Transverse colon (tissue), 4 donors: Measurements from ENCODE around the gene PPP2R2C.

Source experiments
- EP300 ChIP-seq: sonication (generic); formaldehyde crosslinking; IDR thresholded peaks from one replicate; pipeline ENCODE4 v1.6.1; 2017; ENCODE audit warnings: antibody characterized with exemption, low read depth
- POLR2A ChIP-seq: fragments of 450-650 bp; IDR thresholded peaks from one replicate; pipeline ENCODE4 v1.6.1; 2016; ENCODE audit warnings: antibody characterized with exemption, mild to moderate bottlenecking, moderate library complexity
- POLR2AphosphoS5 ChIP-seq, 3 donors: sonication (generic); formaldehyde crosslinking; IDR thresholded peaks; one replicate each; pipeline ENCODE4 v1.6.1; 2016; ENCODE audit warnings: antibody characterized with exemption in 3 of 3
- TF ChIP-seq, protein P1 (sequence below), 5 experiments: fragments of 200-600 bp in 3 of 5; fragments of 450-650 bp in 2 of 5; sonication (generic) in 3 of 5; IDR thresholded peaks; 1 replicate in 2 of 5; 2 replicates in 3 of 5; pipeline ENCODE4 v1.5.1; 2016 to 2017; ENCODE audit warnings: antibody characterized with exemption in 5 of 5, inconsistent platforms in 3 of 5, mild to moderate bottlenecking in 2 of 5, moderate library complexity in 1 of 5

DNA sequence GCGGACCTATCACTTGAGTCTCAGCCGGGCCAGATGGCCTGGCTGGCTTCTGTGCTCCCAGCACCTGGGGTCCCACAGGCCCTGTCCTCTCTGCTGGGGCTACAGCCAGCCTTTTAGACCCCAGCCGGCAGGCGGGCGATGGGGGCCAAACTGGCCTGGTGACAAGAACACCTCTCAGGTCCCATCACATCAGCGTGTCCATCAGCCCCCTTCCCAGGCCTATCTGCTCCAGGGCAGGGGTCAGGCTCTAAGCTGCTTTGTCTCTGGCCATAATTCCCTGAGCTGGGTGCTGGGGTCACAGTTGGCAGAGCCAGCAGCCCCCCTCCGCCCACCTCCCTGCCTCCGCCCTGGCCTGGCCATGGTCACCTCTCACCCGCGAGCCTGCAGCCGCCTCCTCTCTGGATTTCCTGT is 77.7 kb downstream of the PPP2R2C start:
- TF ChIP-seq POLR2A = no peak
- no peak for TF ChIP-seq EP300
- TF ChIP-seq, protein P1, sequence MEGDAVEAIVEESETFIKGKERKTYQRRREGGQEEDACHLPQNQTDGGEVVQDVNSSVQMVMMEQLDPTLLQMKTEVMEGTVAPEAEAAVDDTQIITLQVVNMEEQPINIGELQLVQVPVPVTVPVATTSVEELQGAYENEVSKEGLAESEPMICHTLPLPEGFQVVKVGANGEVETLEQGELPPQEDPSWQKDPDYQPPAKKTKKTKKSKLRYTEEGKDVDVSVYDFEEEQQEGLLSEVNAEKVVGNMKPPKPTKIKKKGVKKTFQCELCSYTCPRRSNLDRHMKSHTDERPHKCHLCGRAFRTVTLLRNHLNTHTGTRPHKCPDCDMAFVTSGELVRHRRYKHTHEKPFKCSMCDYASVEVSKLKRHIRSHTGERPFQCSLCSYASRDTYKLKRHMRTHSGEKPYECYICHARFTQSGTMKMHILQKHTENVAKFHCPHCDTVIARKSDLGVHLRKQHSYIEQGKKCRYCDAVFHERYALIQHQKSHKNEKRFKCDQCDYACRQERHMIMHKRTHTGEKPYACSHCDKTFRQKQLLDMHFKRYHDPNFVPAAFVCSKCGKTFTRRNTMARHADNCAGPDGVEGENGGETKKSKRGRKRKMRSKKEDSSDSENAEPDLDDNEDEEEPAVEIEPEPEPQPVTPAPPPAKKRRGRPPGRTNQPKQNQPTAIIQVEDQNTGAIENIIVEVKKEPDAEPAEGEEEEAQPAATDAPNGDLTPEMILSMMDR (IDR thresholded peaks at IDR 0.05) = no peak
- TF ChIP-seq POLR2AphosphoS5 (IDR thresholded peaks at IDR 0.05) = no peak
